Tibial nerve (tissue), 4 donors: Measurements from ENCODE around the gene LRRC10B. TPM values are rescaled to one million over a fixed set of nuclear protein-coding genes. Genes with fewer than 3 reads are reported as not detected.
A peak's percentile ranks its signal among the peaks of the same experiment; 100 is the strongest.

Source experiments
- DNase-seq, 2 donors: peaks; one replicate each; pipeline ENCODE4 v3.0.0-alpha.2; 2019; ENCODE audit warnings: low spot score in 2 of 2
- H3K27ac ChIP-seq, 4 donors: fragments of 200-600 bp; sonication (generic) in 3 of 4; one replicate each; pipeline ENCODE4 v1.5.1; 2017 to 2019; ENCODE audit warnings: mild to moderate bottlenecking in 1 of 4
- H3K27me3 ChIP-seq, 2 donors: fragments of 200-600 bp; sonication (generic) in 1 of 2; one replicate each; pipeline versions ENCODE4 v1.5.1 to v1.6.0; 2017 to 2019
- H3K36me3 ChIP-seq, 3 donors: fragments of 200-600 bp; sonication (generic); one replicate each; pipeline ENCODE4 v1.5.1; 2018 to 2019
- H3K4me1 ChIP-seq, 4 donors: fragments of 200-600 bp; sonication (generic) in 3 of 4; one replicate each; pipeline ENCODE4 v1.5.1; 2017 to 2019
- H3K4me3 ChIP-seq, 4 donors: fragments of 200-600 bp; sonication (generic) in 3 of 4; one replicate each; pipeline ENCODE4 v1.5.1; 2017 to 2019; ENCODE audit warnings: mild to moderate bottlenecking in 1 of 4, moderate library complexity in 1 of 4
- H3K9me3 ChIP-seq, 4 donors: fragments of 200-600 bp; sonication (generic) in 3 of 4; one replicate each; pipeline ENCODE4 v1.5.1; 2017 to 2019
- EP300 ChIP-seq, 2 donors: sonication (generic); formaldehyde crosslinking; IDR thresholded peaks; one replicate each; pipeline ENCODE4 v1.6.1; 2017; ENCODE audit warnings: antibody characterized with exemption in 2 of 2, mild to moderate bottlenecking in 1 of 2
- POLR2A ChIP-seq, 2 donors: fragments of 450-650 bp; IDR thresholded peaks; one replicate each; pipeline ENCODE4 v1.6.1; 2017; ENCODE audit warnings: antibody characterized with exemption in 2 of 2, mild to moderate bottlenecking in 2 of 2, moderate library complexity in 2 of 2
- WGBS, 2 donors: methylation state at CpG; one replicate each; pipeline ENCODE4 v1.1.5; 2018; 5-methylcytosine and 5-hydroxymethylcytosine counted together
- total RNA-seq, 4 donors: library from RNA; depleted of rRNA; stranded (reverse); fragments of >200 nt; gene quantifications; one replicate each; pipeline ENCODE4 v1.1.0, GENCODE V29; 2016
- TF ChIP-seq, protein P1 (sequence below), 5 experiments: fragments of 200-600 bp in 3 of 5; fragments of 450-650 bp in 2 of 5; sonication (generic) in 3 of 5; IDR thresholded peaks; one replicate each; pipeline ENCODE4 v1.5.1; 2016 to 2019; ENCODE audit warnings: antibody characterized with exemption in 5 of 5, mild to moderate bottlenecking in 3 of 5, moderate library complexity in 2 of 5

Gene LRRC10B
- total RNA-seq, 4 donors from 2014 or later, result 0.21 to 3.6 (median 1.0) TPM

DNA sequence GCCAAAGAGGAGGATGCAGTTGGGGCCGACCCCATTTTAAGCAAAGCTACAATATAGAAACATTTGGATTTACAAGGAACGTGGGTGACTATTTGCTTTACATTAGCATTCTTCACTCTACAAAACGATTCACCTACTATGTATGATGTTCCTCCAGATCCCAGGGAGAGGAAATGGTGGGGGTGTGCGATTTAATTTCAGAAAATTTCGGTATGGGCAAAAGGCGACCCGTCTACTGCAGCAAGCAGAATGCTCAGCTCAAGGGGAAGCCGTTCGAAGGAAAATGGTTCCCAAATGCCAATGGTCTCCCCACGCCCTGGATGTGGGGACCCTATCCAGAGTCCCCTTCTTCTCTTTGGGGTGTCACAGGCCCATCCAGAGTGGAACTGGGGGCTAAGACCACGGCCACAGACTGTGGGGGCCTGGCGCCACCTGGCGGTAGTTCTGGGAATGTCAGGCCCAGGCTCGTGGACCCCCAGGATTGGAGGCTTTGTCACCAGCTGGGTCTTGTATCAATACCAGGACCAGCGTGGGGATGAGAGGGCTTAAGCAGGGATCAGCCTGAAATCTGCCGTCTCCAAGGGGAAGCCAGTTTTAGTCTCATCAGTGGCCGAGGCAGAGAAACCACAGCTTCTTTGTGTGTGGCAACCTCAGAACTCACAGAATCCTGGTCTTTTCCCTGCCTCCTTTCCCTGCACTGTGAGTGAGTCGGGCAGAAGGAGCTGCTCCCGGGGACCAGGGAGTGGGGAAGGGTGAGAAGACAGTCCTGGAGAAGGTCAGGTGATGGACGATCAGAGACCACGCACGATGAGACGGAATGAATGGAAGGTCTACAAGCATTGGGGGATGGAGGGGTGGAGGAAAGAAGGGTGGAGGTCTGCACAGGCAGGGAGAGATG is 8.4 kb downstream of the LRRC10B start:
- Histone ChIP-seq H3K9me3 (no peaks in the 10 kb centered on the region), H3K36me3 (no peaks in the 10 kb centered on the region), H3K4me3 (no peak overlapping the region), H3K4me1 (peaks cover 0 to 16% (median 3%) of the 10 kb centered on the region in 4 donors), H3K27me3 (peaks cover 0 to 21% of the 10 kb centered on the region in 2 donors), H3K27ac (no peak overlapping the region)
- DNase-seq, result peak in 1 of 2 donors; percentile 44
- TF ChIP-seq, protein P1, sequence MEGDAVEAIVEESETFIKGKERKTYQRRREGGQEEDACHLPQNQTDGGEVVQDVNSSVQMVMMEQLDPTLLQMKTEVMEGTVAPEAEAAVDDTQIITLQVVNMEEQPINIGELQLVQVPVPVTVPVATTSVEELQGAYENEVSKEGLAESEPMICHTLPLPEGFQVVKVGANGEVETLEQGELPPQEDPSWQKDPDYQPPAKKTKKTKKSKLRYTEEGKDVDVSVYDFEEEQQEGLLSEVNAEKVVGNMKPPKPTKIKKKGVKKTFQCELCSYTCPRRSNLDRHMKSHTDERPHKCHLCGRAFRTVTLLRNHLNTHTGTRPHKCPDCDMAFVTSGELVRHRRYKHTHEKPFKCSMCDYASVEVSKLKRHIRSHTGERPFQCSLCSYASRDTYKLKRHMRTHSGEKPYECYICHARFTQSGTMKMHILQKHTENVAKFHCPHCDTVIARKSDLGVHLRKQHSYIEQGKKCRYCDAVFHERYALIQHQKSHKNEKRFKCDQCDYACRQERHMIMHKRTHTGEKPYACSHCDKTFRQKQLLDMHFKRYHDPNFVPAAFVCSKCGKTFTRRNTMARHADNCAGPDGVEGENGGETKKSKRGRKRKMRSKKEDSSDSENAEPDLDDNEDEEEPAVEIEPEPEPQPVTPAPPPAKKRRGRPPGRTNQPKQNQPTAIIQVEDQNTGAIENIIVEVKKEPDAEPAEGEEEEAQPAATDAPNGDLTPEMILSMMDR (IDR thresholded peaks at IDR 0.05), result peak; percentile 91 to 99 (median 98)
- no peak for TF ChIP-seq EP300 (IDR thresholded peaks at IDR 0.05)
- no peak for TF ChIP-seq POLR2A (IDR thresholded peaks at IDR 0.05)
- 16 to 17% methylated on average over 23 of the region's 23 CpGs for WGBS, 2 donors

DNA sequence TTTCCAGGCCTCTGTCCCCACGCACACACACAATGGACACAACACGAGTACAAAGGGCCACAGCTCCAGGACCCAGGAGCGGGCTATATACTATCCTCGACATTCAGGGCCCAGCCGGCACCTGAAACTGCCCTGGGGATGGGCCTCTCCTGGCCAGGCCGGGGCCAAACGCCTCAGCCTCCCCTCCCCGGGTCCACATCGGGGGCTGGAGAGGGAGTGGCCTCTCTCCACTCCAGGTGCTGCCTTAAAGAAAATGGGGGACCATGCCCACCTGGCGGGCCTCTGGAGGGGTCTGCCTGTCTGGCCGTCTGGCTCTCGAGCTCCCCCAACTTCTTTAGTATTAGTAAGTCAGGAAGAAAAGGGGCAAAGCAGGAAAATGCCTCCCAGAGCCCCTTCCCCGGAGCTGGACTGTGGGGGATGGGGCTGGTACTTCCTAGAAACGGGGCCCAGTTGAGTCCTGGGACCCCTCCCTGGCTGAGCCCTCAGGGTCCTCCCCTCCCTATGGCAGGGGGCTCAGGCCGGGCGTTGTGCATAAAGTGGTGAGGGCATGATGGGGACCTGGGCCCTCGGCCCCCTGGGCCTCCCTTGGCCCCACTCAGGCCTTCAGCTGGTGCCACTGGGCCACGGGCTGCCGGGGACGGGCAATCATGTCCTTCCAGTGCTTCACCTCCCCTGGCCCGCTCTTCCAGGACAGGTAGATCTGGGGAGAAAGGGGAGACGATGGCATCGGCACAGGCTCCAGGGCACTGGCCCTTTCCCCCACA is 9.7 kb downstream of the LRRC10B start:
- TF ChIP-seq POLR2A (IDR thresholded peaks at IDR 0.05) (no peak), EP300 (IDR thresholded peaks at IDR 0.05) (no peak)
- TF ChIP-seq, protein P1 (IDR thresholded peaks at IDR 0.05), result no peak
- no peak for DNase-seq
- H3K27ac ChIP-seq, result no peak overlapping the region
- H3K4me3 ChIP-seq, result no peak overlapping the region
- 75 to 81% methylated on average over 17 to 23 of the region's 23 CpGs for WGBS, 2 donors
- peaks cover 0 to 16% (median 3%) of the 10 kb centered on the region in 4 donors for H3K4me1 ChIP-seq
- H3K9me3 ChIP-seq, result no peaks in the 10 kb centered on the region
- no peaks in the 10 kb centered on the region for H3K36me3 ChIP-seq
- peaks cover 0 to 12% of the 10 kb centered on the region in 2 donors for H3K27me3 ChIP-seq

DNA sequence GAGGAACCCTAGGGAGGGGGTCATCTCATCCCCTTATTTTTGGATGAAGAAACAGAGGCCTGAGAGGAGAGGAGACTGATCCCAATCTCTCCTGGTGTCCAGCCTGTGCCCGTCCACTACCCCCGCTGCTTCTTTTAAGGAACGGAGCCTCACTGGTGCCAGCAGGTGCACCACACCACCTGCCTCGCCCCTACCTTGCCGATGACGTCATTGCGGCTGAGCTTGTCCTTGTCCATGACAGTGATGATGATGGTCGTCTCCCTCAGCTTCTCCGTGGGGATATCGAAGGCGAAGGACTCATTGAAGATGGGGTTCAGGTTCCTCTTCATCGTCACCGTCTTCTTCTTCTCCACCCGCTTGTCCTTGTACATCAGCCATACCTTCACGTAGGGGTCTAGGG is 14.3 kb downstream of the LRRC10B start:
- H3K9me3 ChIP-seq, result no peaks in the 10 kb centered on the region
- peaks cover 0 to 28% of the 10 kb centered on the region in 2 donors for H3K27me3 ChIP-seq
- WGBS, 2 donors, result 88 to 92% methylated on average over 15 of the region's 15 CpGs
- H3K27ac ChIP-seq, result no peak overlapping the region
- H3K4me1 ChIP-seq, result no peaks in the 10 kb centered on the region
- H3K36me3 ChIP-seq, result no peaks in the 10 kb centered on the region
- DNase-seq, result no peak
- TF ChIP-seq, protein P1 (IDR thresholded peaks at IDR 0.05), result no peak
- TF ChIP-seq EP300 (IDR thresholded peaks at IDR 0.05), result no peak
- no peak for TF ChIP-seq POLR2A (IDR thresholded peaks at IDR 0.05)
- no peak overlapping the region for H3K4me3 ChIP-seq

DNA sequence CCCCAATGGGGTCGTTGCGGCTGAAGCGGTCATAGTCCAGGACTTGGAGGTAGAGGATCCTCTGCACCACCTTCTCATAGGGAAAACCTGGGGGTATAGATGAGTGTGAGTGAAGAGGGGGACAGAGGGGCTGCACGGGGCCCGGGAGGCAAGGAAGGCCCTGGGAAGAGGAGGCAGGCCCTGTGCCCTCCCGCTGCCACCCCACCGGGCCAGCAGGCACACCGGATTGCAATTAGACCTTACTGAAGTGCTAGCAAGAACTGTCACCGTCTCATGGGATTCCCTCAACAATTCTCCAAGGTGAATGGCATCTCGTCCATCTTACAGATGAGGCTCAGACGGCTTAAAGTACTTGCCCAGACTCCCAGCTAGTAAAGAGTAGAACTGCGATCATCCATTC is 15.9 kb downstream of the LRRC10B start:
- TF ChIP-seq, protein P1 (IDR thresholded peaks at IDR 0.05), result no peak
- no peak for TF ChIP-seq POLR2A (IDR thresholded peaks at IDR 0.05)
- TF ChIP-seq EP300 (IDR thresholded peaks at IDR 0.05), result no peak
- H3K27me3 ChIP-seq, result peaks cover 0 to 31% of the 10 kb centered on the region in 2 donors
- no peaks in the 10 kb centered on the region for H3K36me3 ChIP-seq
- no peaks in the 10 kb centered on the region for H3K4me1 ChIP-seq
- no peak for DNase-seq
- H3K27ac ChIP-seq, result no peak overlapping the region
- 85 to 89% methylated on average over 12 of the region's 12 CpGs for WGBS, 2 donors
- H3K9me3 ChIP-seq, result no peaks in the 10 kb centered on the region
- no peak overlapping the region for H3K4me3 ChIP-seq
